AG09319 (cell line): ENCODE results near the gene NOD2.

Source experiments
- DNase-seq: peaks from one replicate; pipeline ENCODE4 v3.0.0-alpha.2; 2010; ENCODE audit warnings: low read depth; ENCODE audit errors: extremely low read depth
- TF ChIP-seq, protein P1 (sequence below): IDR thresholded peaks from 2 replicates; pipeline ENCODE4 v1.5.1; 2011; ENCODE audit warnings: low read depth, mild to moderate bottlenecking, inconsistent platforms, low read length, moderate library complexity

The NOD2 gene

GRCh38 chr16:50711040-50711439 lies 17.6 kb downstream of the NOD2 start:
- DNase-seq = no peak
- TF ChIP-seq, protein P1, sequence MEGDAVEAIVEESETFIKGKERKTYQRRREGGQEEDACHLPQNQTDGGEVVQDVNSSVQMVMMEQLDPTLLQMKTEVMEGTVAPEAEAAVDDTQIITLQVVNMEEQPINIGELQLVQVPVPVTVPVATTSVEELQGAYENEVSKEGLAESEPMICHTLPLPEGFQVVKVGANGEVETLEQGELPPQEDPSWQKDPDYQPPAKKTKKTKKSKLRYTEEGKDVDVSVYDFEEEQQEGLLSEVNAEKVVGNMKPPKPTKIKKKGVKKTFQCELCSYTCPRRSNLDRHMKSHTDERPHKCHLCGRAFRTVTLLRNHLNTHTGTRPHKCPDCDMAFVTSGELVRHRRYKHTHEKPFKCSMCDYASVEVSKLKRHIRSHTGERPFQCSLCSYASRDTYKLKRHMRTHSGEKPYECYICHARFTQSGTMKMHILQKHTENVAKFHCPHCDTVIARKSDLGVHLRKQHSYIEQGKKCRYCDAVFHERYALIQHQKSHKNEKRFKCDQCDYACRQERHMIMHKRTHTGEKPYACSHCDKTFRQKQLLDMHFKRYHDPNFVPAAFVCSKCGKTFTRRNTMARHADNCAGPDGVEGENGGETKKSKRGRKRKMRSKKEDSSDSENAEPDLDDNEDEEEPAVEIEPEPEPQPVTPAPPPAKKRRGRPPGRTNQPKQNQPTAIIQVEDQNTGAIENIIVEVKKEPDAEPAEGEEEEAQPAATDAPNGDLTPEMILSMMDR = no peak

DNA sequence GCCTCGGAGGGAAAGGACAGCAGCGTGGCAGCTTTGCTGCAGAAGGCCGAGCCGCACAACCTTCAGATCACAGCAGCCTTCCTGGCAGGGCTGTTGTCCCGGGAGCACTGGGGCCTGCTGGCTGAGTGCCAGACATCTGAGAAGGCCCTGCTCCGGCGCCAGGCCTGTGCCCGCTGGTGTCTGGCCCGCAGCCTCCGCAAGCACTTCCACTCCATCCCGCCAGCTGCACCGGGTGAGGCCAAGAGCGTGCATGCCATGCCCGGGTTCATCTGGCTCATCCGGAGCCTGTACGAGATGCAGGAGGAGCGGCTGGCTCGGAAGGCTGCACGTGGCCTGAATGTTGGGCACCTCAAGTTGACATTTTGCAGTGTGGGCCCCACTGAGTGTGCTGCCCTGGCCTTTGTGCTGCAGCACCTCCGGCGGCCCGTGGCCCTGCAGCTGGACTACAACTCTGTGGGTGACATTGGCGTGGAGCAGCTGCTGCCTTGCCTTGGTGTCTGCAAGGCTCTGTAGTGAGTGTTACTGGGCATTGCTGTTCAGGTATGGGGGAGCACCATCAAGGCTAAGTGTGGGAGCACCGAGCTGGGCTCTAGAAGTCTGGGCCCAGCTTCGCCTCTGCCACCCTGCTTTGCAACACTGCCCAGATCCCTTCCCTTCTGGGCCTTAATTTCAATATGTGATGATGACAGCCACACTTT lies 18.6 kb downstream of the NOD2 start:
- TF ChIP-seq, protein P1 = no peak
- no peak for DNase-seq

GRCh38 chr16:50712560-50712898 lies 19.1 kb downstream of the NOD2 start:
- TF ChIP-seq, protein P1 = no peak

DNA sequence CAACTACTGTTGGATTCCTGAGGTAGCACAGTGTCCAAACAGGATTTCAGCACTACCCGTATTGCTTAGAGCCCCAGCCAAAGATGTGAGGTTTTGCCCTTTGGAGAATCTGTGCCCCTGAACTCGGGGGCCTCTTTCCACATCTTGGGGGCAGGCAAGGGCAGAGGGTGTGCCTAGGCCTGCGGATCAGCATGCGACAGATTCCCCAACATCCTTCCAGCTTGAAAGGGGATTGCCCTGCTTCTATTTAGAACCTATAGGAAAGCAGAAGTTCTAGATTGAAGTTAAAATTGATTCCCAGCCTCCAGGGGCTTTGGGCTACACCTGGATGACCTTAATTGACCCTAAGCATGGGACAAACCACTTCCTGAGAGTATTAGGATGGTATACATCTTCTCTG lies 19.6 kb downstream of the NOD2 start:
- TF ChIP-seq, protein P1 = no peak
- DNase-seq = no peak

More at GRCh38 chr16:50712560-50712898, 19.1 kb downstream of the NOD2 start:
- DNase-seq = no peak

- no peak for DNase-seq
- TF ChIP-seq, protein P1 = no peak
Measured at GRCh38 chr16:50717091-50717490, 23.7 kb downstream of the NOD2 start.

DNA sequence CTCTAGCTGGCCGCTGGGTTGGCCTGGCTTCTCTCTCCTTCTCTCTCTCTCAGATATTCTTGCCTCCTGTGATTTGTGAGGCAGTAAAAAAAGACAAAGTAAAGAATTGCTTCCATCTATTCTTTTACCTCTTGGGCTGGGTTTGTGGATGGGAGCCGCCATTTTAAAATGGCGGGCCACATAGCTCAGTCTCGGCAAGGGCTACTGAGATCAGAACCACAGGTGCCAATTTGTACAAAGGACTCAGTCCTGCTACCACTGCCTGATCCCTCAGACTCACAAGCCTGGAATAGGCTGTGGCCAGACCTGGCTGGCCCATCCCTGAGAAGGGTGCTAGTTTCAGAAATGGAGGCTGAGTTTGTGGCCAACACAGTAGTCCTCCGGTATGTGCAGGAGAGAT lies 24.1 kb downstream of the NOD2 start:
- DNase-seq = no peak
- TF ChIP-seq, protein P1 = no peak

GRCh38 chr16:50718061-50718760 lies 24.8 kb downstream of the NOD2 start:
- DNase-seq = no peak
- TF ChIP-seq, protein P1 = no peak
